ELF-1 (cell line): ENCODE results near the gene TRPV5.

ENCODE experiments used
- DNase-seq: peaks from one replicate; pipeline ENCODE4 v3.0.0-alpha.2; 2016; ENCODE audit warnings: low read depth, low spot score

The TRPV5 gene

DNA sequence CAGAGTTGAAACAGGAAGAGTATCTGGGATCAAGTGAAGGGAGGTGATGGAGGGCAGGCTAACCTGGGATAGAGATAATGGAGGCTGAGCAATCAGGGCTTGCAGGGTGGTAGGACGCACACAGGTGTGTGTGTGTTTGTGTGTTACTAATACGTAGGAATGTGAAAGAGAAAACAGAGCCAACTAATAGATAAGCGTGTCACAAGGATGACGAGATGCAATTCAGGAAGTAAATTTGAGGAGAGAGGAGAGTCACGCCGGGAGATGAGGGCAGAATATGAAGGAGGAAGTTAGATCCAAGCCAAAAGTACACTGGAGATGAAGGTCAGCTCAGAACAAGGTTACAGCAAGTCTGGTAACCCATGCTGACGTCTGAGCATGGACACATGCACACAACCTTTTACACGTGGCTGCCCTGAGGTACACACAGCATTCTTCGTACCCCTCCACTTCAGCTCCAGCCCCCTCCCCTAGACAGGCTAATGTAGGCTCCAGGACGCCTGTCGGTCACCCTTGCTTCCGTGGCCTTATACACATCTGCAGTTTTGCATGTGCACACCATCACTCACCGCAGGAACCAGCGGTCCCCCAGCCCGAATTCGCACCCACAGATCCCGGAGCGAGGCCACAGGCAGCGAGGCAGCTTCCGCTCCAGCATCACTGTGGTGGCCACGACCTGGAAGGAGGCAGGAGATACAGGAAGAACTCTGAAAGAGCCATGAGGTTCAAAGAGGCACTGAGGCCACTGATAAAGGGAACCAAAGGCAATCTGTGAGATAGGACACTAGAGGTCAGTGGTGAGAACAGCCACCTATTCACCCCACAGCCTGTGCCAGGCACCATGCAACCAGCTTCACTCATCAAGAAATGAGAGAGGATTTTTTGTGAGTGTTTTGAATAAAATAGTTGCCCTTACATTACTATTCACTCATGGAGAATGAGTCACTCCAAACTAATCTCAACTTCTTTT, 24.3 kb downstream of the TRPV5 start:
- DNase-seq = peak; percentile 19

GRCh38 chr7:142908290-142908689, 25.3 kb downstream of the TRPV5 start:
- DNase-seq = no peak

- no peak for DNase-seq
These were observed 26.9 kb downstream of the TRPV5 start for GRCh38 chr7:142906643-142907042.

DNA sequence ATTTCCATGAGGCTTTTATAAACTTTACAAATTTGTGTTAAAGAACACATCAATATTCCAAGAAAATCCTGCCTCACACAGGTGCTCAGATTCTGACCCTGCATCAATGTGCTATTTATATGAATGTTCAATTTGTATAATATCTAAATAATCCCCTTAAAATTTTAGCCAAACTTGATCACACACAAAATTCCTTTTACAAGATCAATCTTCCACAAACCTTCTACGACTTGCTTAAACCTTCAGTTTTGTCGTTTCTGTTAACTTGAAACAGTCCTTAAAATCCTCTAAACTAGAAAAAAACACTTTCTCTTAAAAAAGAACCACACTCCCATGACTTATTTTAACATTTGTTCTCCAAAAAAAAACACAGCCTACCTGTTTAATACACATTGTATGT, 27.8 kb downstream of the TRPV5 start:
- DNase-seq = no peak

DNA sequence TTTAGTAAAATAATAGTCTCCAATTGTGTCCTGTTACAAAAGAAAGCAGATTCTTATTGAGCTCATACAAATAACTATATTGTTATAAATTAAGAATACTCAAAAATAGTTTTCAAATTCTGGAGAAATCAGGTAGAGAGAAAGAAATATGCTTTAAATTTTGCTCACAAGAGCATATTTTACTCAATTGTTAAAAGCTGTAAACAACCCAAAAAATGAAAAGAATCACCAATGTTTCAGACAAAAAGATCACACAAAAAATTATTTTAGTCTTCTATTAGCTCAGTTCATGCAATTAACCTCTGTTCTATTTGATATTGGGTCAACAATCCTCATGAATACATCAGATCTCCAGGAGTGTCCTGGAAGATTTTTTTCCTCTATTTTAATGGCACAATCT, 29.4 kb downstream of the TRPV5 start:
- no peak for DNase-seq

DNA sequence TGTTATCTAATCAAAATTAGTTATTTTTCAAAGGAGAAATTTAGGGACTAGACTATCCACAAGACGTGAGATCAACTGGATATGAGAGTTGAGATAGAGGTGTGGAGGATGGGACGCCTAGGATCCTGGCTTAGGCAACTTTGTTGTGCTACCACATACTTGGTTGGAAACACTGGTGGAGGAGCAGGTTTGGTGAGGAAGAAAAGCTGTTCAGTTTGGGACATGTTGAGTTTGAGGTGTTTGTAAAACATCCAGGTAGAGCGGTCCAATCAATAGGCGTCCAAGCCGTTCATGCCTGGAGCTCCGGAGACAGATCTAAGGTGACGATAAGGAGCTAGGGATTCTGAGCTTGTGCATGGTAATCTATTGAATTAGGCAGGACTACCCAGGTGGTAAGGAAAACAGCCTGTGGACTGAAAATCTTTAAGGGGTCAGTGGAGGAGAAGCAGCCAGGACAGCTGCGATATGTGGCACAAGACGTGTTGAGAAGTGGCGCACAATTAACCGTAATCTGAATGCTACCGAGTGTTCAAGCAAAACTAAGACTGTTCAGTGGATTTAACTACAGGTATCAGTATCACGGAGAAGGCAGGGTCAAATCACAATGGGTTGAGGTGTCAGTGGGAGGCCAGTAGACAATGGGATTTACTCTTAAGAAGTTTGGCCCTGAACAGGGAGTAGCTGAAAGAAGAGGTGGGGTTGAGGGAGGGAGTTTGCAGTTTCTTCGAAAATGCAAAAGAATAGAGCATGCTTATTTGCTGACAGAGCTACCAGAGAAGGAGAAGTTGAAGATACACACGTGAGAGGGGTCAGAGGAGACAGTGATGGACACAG, 31.9 kb downstream of the TRPV5 start:
- peak; percentile 47 for DNase-seq

DNA sequence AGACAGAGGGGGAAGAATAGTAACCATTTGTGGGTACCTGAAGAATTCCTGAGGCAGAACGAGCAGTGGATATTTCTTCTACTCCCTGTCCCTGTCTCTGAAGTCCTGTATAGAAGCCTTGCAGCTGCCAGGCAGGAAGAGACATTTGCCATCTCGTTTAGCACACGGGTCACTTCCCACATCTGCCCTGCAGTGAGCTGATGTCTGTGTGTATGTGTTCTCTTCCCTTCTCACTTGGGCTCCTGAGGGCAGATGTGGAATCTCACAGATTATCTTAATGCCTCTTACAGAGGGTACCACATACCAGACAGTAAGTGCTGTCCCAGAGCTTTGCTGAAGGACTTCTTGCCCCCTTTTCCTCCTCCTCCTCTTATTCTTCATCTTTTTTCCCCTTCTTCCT, 33.9 kb downstream of the TRPV5 start:
- DNase-seq = no peak

DNA sequence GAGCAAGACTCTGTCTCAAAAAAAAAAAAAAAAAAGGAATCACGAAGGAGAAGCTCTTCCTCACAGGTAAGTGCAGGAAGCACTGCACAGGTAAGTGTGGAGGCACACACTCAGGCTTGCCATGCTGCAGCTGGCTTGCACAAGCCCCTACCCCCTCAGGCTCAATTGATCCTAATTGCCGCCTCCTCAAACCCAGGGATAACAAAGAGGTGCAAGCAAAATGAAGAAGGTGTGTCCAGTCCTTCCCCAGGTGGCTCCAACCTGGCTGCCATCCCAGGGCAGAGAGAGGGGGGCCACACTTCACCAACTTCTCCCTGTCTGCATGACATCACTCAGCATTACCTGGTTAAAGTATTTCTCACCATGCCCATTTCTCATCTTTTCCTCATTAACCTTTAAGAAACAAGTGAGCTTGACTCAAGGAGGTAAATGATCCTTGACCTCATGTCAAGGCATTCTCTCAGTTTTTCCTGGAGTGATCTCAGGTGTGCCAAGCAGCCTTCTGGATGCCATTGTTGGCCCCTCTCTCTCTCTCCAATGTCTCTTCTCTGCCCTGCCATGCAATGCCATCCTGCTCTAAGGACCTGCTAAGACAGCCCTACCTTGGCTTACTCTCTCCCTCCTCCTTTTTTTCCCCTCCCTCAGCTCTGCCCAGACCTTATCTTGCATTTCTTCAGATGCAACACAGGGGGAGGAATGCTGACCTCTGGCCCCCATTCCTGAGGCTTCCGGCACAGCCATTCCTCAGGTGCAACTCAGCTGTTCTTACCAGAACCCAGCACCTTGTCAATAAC, 35.0 kb downstream of the TRPV5 start:
- peak; percentile 42 for DNase-seq

DNA sequence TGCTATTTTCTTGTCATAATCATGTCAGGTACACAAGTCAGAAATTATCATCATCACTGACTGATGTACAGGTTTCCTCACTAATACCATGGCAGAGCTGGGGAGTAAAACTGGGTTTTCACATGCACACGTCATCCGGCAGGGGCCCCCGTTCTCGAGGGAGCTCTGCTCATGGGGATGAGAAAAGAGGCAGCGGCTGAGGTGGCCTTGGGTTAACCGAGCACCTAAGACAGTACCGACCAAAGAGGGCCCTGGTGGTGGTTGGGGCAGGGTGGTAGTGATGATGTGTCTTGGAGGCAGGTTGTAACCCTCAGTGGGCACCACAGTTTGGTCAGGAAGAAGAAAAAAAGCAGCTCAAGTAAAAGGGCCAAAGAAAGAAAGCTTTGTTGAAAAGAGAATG, 35.9 kb downstream of the TRPV5 start:
- DNase-seq = no peak

GRCh38 chr7:142896741-142897379, 36.7 kb downstream of the TRPV5 start:
- no peak for DNase-seq

DNA sequence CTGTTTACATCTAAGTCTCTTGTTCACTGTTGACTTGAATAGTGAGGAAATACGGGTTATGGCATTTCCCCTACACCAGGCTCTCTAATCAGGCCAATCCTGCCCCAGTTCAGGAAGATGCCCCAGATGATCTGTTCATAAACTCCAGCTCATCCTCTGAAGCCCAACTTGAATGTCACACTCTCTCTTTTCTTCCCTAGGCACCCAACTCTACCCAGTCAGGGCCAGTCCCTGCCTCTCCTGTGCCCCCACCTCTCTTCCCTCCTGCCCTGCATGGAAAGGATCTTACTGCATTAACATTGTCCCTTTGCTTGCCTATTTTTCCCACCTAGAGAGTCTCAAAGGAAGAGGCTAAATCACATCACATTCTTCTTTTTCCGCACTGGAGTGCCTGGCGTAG, 37.4 kb downstream of the TRPV5 start:
- no peak for DNase-seq

DNA sequence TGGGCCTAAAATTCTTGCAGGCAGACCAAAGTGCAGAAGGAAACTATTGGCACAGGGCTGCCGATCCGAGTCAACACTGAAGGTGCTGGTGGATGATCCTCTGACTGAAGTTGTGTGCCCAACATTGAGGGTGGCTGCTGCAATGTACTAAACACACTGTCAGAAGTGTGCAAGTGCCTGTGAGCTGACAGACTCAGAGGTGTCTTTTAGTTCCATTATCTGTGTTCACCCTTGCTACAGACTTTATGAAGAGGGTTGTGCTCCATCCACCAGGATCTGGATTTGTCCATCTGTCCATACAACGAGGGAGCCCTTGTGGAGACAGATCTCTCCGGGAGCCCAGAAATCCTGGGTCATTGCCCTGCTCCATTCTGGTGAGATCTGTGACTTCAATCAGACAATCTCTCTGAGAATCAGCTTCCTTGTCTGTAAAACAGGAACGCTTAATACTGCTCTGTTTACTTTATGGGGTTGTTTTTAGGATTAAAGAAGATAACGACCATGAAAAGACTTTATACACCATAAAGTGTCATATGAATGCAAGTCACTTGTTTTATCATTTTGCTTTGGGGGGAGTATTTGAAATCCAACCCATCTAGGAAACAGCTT, 38.5 kb downstream of the TRPV5 start:
- DNase-seq = no peak

DNA sequence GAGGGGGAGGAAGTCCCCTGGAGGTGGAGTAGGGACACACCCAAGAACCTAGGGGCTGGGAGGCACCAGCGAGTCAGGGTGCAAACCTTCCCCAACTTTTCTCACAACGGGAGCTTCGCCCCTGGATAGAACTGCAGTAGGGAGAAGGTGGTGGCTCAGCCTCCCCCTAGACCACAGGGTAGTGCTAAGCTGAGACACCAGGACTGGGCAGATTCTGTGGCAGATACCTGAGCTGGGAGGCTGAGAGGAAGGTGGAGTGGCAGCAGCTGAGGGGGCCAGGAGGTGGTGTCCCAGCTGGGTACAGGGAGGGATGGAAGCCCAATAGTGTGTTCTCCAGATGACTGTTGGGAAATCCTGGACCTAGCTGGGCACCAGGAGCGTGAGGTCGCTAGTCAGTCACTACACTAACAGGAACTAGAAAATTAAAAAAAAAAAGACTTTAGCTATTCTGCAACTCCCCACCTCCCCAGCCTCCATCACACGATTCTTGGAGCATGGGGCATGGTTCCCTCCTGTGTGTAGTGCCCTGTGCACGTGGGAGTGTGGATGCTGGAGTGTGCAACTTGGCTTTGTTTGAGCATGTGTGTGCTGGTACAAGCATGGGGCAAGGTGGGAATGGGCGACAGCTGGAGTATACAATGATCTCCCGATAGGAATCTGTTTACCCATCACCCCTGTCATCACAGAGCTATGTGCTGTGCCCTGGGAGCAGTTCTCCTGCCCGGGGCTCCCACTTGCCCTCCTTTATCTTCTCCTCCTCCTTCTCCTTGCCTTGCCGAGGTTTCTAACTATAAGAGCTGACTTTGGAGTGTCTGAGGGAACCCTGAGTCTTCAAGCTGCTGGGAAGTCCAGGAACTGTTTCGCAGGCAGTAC, 39.2 kb downstream of the TRPV5 start:
- no peak for DNase-seq

DNA sequence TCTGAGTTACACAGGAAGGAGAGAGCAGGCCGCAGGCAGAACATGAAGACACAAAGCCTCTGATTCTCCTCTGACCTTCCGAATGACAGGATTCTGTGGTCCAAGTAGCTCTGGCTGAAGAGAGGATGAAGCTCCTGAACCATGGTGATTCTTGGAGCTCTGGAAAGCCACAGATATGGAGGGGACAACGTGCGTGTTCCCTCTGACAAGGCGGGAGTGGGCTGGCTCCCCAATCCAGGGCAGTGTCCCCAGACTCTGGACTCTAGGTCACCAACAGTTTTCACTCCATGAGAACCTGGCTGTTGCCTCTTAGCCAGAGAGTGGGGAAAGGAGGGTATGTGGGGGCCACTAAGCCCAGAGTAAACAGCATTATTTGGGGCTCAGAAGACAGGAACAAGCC, 40.6 kb downstream of the TRPV5 start:
- DNase-seq = no peak

DNA sequence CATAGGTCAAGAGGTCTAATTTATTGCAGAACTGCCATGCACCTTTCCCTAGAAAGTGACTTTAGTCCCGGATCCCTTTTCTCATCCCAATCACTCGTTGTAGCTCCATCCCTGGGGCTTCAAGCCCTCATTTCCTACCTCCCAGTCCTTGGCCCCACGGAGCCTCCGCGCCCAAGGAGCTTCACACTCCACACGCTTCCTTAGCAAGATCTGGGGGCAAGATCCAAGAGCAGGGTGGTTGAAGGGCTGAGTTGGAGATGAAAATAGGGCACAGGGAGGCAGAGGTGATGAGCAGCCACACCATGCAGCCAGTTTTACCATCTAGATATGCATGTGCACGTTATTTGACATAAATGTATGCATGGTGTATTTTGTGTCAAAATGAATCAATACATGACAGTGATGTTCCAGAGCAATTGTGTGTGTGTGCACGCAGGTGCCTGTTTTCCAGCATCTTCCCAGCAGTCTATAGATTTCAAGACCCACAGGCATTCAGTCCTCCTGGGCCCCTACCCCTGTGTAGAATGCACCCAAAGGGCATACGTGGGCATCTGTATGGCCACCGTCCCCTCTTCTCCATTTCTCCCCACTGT, 42.0 kb downstream of the TRPV5 start:
- DNase-seq = no peak

DNA sequence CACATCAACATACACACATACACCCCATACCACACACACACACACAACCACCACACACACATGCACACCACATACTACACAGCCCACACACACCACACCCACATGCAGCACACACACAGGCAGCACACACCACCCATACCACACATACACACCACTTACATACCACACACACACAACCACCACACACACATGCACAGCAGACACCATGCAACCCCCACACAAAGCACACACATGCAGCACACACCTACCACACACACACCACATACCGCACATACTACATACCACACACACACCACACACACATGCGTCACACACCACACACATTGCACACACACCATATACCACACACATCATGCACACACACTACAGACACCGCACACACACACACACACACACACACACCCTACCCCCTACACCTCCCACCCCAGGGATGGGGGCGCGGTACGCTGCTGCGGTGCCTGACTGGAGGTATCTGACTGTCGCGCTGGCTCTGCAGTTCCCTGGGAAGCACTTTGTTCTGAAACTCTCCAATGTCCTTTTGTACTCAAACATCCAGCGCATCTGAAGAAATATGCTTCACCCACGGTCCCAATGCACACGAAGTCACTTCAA, 42.6 kb downstream of the TRPV5 start:
- no peak for DNase-seq

GRCh38 chr7:142889816-142890215, 43.7 kb downstream of the TRPV5 start:
- DNase-seq = no peak

- DNase-seq = no peak
These were observed 46.1 kb downstream of the TRPV5 start for GRCh38 chr7:142887282-142888015.
